Mesenchymal stem cell (in vitro differentiated cells and primary cell): ENCODE data around the gene RIMS4. TPM values are rescaled to one million over a fixed set of nuclear protein-coding genes. Genes with fewer than 3 reads are reported as not detected.

ENCODE experiments used
- DNase-seq: peaks from one replicate; pipeline ENCODE4 v3.0.0-alpha.2; 2013
- H2AFZ ChIP-seq: one replicate; pipeline ENCODE4 v1.6.1; 2013; ENCODE audit warnings: low read depth, mild to moderate bottlenecking, control low read depth, inconsistent platforms, low read length, moderate library complexity
- H2AK5ac ChIP-seq: 2 replicates; pipeline ENCODE4 v1.6.1; 2013; ENCODE audit warnings: low read length, moderate library complexity, mild to moderate bottlenecking, inconsistent platforms; ENCODE audit not compliant: severe bottlenecking
- H2BK120ac ChIP-seq: one replicate; pipeline ENCODE4 v1.6.1; 2013; ENCODE audit warnings: low read depth, mild to moderate bottlenecking, inconsistent platforms, low read length, moderate library complexity
- H2BK12ac ChIP-seq, 2 experiments: one replicate each; pipeline ENCODE4 v1.6.1; 2013; ENCODE audit warnings: inconsistent platforms in 2 of 2, low read length in 2 of 2, mild to moderate bottlenecking in 2 of 2, moderate library complexity in 2 of 2, control low read depth in 1 of 2
- H2BK15ac ChIP-seq: one replicate; pipeline ENCODE4 v1.6.1; 2013; ENCODE audit warnings: mild to moderate bottlenecking, low read depth, inconsistent platforms; ENCODE audit not compliant: poor library complexity, severe bottlenecking
- H2BK5ac ChIP-seq: 2 replicates; pipeline ENCODE4 v1.6.1; 2013; ENCODE audit warnings: low read depth, mild to moderate bottlenecking, low read length, control low read depth, inconsistent platforms; ENCODE audit not compliant: poor library complexity, severe bottlenecking
- H3K14ac ChIP-seq, 2 experiments: one replicate each; pipeline ENCODE4 v1.6.1; 2013; ENCODE audit warnings: inconsistent platforms in 2 of 2, low read length in 2 of 2, control low read depth in 1 of 2, mild to moderate bottlenecking in 1 of 2, moderate library complexity in 1 of 2
- H3K18ac ChIP-seq, 2 experiments: one replicate each; pipeline ENCODE4 v1.6.1; 2013; ENCODE audit warnings: inconsistent platforms in 2 of 2, low read length in 2 of 2, control low read depth in 1 of 2, low read depth in 1 of 2, mild to moderate bottlenecking in 1 of 2
- H3K23ac ChIP-seq, 2 experiments: one replicate each; pipeline ENCODE4 v1.6.1; 2013; ENCODE audit warnings: inconsistent platforms in 2 of 2, low read length in 2 of 2, mild to moderate bottlenecking in 2 of 2, moderate library complexity in 2 of 2, control low read depth in 1 of 2
- H3K27ac ChIP-seq: 2 replicates; pipeline ENCODE4 v1.5.1; 2013; ENCODE audit warnings: mild to moderate bottlenecking, moderate library complexity, low read length, control low read depth, inconsistent platforms; ENCODE audit not compliant: poor library complexity, severe bottlenecking
- H3K27me3 ChIP-seq, 2 experiments: 2 replicates each; pipeline versions ENCODE4 v1.6.1 to v1.7.0; 2013; ENCODE audit warnings: low read length in 2 of 2, mild to moderate bottlenecking in 2 of 2, moderate library complexity in 2 of 2, control low read depth in 1 of 2, inconsistent platforms in 1 of 2; ENCODE audit not compliant: control insufficient read depth in 1 of 2, insufficient read depth in 1 of 2
- H3K36me3 ChIP-seq, 2 experiments: 2 replicates each; pipeline versions ENCODE4 v1.6.1 to v1.7.0; 2013; ENCODE audit warnings: low read length in 2 of 2, control low read depth in 1 of 2, inconsistent platforms in 1 of 2, low read depth in 1 of 2, mild to moderate bottlenecking in 1 of 2; ENCODE audit not compliant: insufficient read depth in 2 of 2, control insufficient read depth in 1 of 2
- H3K4ac ChIP-seq, 2 experiments: one replicate each; pipeline ENCODE4 v1.6.1; 2013; ENCODE audit warnings: inconsistent platforms in 2 of 2, low read length in 2 of 2, mild to moderate bottlenecking in 2 of 2, moderate library complexity in 2 of 2, control low read depth in 1 of 2, low read depth in 1 of 2
- H3K4me1 ChIP-seq: 2 replicates; pipeline ENCODE4 v1.6.1; 2013; ENCODE audit warnings: low read depth, low read length, control low read depth; ENCODE audit not compliant: control insufficient read depth, insufficient read depth
- H3K4me2 ChIP-seq: 2 replicates; pipeline ENCODE4 v1.6.1; 2013; ENCODE audit warnings: low read length, mild to moderate bottlenecking, inconsistent platforms; ENCODE audit not compliant: poor library complexity, severe bottlenecking
- H3K4me3 ChIP-seq, 2 experiments: 2 replicates each; pipeline versions ENCODE4 v1.5.1 to v1.7.0; 2013; ENCODE audit warnings: low read length in 2 of 2, mild to moderate bottlenecking in 2 of 2, control low read depth in 1 of 2, low read depth in 1 of 2; ENCODE audit not compliant: insufficient read depth in 1 of 2
- H3K79me1 ChIP-seq: replicated peaks from 2 replicates; pipeline ENCODE4 v1.6.1; 2013; ENCODE audit warnings: mild to moderate bottlenecking, control low read depth, low read length, inconsistent platforms; ENCODE audit not compliant: poor library complexity, severe bottlenecking
- H3K9ac ChIP-seq: 2 replicates; pipeline ENCODE4 v1.7.0; 2013; ENCODE audit warnings: mild to moderate bottlenecking, low read length, moderate library complexity
- H3K9me3 ChIP-seq: 2 replicates; pipeline ENCODE4 v1.7.0; 2013; ENCODE audit warnings: mild to moderate bottlenecking, low read length; ENCODE audit not compliant: control insufficient read depth
- H4K8ac ChIP-seq: one replicate; pipeline ENCODE4 v1.6.1; 2013; ENCODE audit warnings: inconsistent platforms, mild to moderate bottlenecking, low read length, moderate library complexity
- H4K91ac ChIP-seq: one replicate; pipeline ENCODE4 v1.6.1; 2013; ENCODE audit warnings: mild to moderate bottlenecking, low read length, inconsistent platforms
- WGBS: methylation state at CpG from one replicate; pipeline ENCODE4 v1.1.7; 2013; ENCODE audit warnings: mixed read lengths; 5-methylcytosine and 5-hydroxymethylcytosine counted together
- polyA plus RNA-seq, 2 experiments: library from polyadenylated mRNA; stranded (reverse); fragments of 200-250 nt; gene quantifications; one replicate each; pipeline ENCODE4 v1.2.3, GENCODE V29; 2013

RIMS4 gene
- not detected for polyA plus RNA-seq (2013, experiment 1 of 2)
- not detected for polyA plus RNA-seq (2013, experiment 2 of 2)

DNA sequence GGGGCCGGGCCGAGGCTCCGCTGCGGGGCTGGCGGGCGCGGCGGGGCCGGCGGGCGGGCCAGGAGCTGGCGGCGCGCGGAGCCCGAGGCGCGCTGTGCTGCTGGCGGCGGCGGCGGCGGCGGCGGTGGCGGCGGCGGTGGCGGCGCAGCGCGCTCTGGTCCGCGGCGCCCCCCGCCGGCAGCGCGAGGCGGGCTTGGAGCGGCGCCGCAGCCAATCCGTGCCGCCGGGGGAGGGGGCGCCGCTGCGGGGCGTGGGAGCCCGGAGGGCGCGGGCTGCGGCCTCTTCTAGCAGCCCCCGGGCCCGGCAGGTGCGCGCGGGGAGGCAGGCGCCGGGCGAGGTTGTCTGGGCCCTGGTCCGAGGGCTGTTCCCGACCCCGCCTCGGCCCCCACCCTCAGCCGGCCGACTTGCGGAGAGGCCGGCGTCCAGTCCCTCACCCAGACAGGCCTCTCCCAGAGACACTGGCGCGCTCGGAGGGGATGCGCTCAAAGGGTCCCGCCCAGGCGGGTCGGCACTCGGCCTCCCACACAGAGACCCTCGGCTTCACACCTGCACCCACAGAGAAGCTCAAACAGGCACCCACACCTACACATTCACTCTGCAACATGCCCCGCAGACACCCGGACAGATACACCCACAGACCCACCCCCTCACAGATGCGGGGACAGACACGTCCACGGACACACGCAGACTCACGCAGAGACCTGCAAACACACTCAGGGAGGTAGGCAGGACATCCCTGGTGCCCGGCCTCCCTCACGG lies at the start of gene RIMS4:
RIMS4 (minus strand) TSS at position 156 of the 759 bp plus-strand sequence. CDS start 275 bp downstream, outside the sequence.
- Histone ChIP-seq H2AFZ (no peak within 1 kb of the TSS), H3K23ac (no peak within 1 kb of the TSS), H3K9ac (no peak within 1 kb of the TSS), H2BK12ac (no peak within 1 kb of the TSS), H3K18ac (no peak within 1 kb of the TSS), H2BK15ac (no peak within 1 kb of the TSS), H3K36me3 (no peaks in the 10 kb centered on the region), H4K91ac (no peak within 1 kb of the TSS), H3K27me3 (peaks cover 71 to 72% of the 10 kb centered on the region in 2 experiments), H2AK5ac (no peak within 1 kb of the TSS), H2BK120ac (no peak within 1 kb of the TSS), H3K27ac (no peak within 1 kb of the TSS), H2BK5ac (no peak within 1 kb of the TSS), H3K4me2 (peak within 1 kb of the TSS; percentile 48), H3K9me3 (peaks cover 19% of the 10 kb centered on the region), H3K14ac (no peak within 1 kb of the TSS), H4K8ac (no peak within 1 kb of the TSS), H3K4ac (no peak within 1 kb of the TSS), H3K4me3 (peak within 1 kb of the TSS in 1 of 2 experiments; percentile 14), H3K79me1 (no peaks in the 10 kb centered on the region), H3K4me1 (peaks cover 5% of the 10 kb centered on the region)
- DNase-seq: no peak
- WGBS: 20% methylated on average over 35 of the region's 89 CpGs

DNA sequence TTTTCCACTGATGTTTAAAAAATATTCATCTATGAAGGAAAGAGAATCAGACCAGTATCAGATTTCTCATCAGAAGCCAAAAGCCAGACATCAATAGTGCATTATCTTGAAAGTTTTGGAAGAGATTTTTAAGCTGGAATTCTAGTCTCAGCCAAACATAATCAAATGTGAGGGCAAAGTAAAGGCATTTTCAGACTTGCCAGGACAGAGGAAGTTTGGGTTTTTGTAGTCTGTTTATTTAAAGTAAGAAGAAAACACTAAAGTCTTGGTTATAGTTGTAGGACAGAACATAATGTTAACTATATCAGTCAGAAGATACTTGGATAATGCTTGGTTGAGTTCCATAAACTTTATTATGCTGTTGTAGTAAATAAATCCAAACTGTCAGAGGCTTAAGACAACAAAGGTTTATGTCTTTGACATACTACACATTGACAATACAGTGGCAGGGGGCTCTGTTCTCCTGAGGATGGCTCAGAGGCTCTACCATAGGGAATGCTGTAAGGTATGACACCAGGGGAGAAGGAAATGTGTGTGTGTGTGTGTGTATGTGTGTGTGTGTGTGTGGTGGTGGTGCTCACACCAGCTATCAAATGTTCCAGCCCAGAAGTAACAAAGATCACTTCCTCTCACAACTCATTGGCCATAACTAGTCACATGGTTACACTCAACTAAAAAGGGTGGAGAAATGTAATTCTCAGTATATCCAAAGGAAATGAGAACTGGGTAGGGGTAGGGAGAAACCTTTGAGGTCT lies 48.4 kb upstream of the RIMS4 start:
- Histone ChIP-seq H3K14ac (no peak overlapping the region), H3K36me3 (no peaks in the 10 kb centered on the region), H3K27me3 (peaks cover 0 to 3% of the 10 kb centered on the region in 2 experiments), H4K91ac (no peak overlapping the region), H3K18ac (no peak overlapping the region), H2BK12ac (no peak overlapping the region), H2BK120ac (no peak overlapping the region), H2AK5ac (no peak overlapping the region), H2BK15ac (no peak overlapping the region), H2BK5ac (no peak overlapping the region), H3K79me1 (no peaks in the 10 kb centered on the region), H3K4me3 (no peak overlapping the region), H3K4me2 (no peak overlapping the region), H3K4me1 (peaks cover 6% of the 10 kb centered on the region), H3K27ac (no peak overlapping the region), H3K9me3 (no peaks in the 10 kb centered on the region), H2AFZ (no peak overlapping the region), H4K8ac (no peak overlapping the region), H3K9ac (no peak overlapping the region), H3K4ac (no peak overlapping the region), H3K23ac (no peak overlapping the region)
- DNase-seq: peak; percentile 11

DNA sequence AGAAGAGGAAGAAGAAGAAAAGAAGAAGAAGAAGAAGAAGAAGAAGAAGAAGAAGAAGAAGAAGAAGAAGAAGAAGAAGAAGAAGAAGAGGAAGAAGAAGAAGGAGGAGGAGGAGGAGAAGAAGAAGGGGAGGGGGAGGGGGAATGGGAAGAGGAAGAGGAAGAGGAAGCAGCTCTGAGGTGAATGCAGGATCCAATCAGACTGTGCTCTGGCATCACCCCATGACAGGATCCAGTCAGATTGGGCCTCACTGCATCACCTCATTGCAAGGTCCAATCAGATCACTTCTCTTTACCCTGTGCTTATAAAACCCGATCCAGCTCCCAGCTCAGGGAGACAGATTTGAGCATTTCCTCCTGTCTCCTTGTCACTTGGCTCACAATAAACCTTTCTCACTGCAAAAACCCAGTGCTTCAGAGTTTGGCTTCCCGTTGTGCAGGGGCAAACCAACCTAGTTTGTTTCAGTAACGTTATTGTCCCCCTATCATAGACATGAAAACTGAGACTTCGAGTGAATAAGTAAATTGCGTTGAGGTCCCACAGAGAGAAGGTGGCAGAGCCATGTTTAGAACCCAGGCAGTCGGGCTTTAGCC lies 46.6 kb upstream of the RIMS4 start:
- H3K79me1 ChIP-seq: no peaks in the 10 kb centered on the region
- H3K4me3 ChIP-seq: no peak overlapping the region
- no peak for DNase-seq
- no peak overlapping the region for H4K8ac ChIP-seq
- H2BK12ac ChIP-seq: no peak overlapping the region
- no peaks in the 10 kb centered on the region for H3K36me3 ChIP-seq
- peaks cover 3% of the 10 kb centered on the region for H3K9me3 ChIP-seq
- H2AK5ac ChIP-seq: no peak overlapping the region
- H2BK15ac ChIP-seq: no peak overlapping the region
- H3K27me3 ChIP-seq: peaks cover 8 to 9% of the 10 kb centered on the region in 2 experiments
- H3K23ac ChIP-seq: no peak overlapping the region
- no peak overlapping the region for H3K9ac ChIP-seq
- 85% methylated on average over 6 of the region's 6 CpGs for WGBS
- no peak overlapping the region for H3K4ac ChIP-seq
- H2BK5ac ChIP-seq: no peak overlapping the region
- H3K14ac ChIP-seq: no peak overlapping the region
- H4K91ac ChIP-seq: no peak overlapping the region
- no peak overlapping the region for H3K4me2 ChIP-seq
- H2AFZ ChIP-seq: no peak overlapping the region
- peaks cover 3% of the 10 kb centered on the region for H3K4me1 ChIP-seq
- no peak overlapping the region for H3K27ac ChIP-seq
- no peak overlapping the region for H3K18ac ChIP-seq
- H2BK120ac ChIP-seq: no peak overlapping the region

DNA sequence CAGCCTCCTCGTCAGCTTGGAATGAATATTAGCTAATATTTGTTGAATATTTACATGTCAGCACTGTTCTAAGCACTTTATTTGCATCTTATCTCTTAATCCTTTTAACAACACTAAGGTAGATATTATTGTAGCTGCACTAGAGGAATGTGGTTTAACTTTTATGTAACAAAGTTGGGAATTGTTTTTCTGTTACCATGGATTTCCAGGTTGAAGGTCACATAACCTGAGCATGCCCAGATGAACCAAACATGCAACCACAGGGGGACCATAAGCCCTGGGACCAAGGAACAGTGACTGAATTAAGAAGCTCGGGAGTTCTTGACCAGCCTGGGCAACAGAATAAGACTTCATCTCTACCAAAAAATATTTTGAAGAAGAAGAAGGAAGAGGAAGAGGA lies 46.1 kb upstream of the RIMS4 start:
- peaks cover 8 to 9% of the 10 kb centered on the region in 2 experiments for H3K27me3 ChIP-seq
- H4K8ac ChIP-seq: no peak overlapping the region
- peaks cover 3% of the 10 kb centered on the region for H3K9me3 ChIP-seq
- H2BK5ac ChIP-seq: no peak overlapping the region
- no peak overlapping the region for H2BK15ac ChIP-seq
- H3K36me3 ChIP-seq: no peaks in the 10 kb centered on the region
- no peak overlapping the region for H2AFZ ChIP-seq
- no peak overlapping the region for H3K27ac ChIP-seq
- no peak overlapping the region for H2BK12ac ChIP-seq
- H3K79me1 ChIP-seq: no peaks in the 10 kb centered on the region
- peaks cover 1% of the 10 kb centered on the region for H3K4me1 ChIP-seq
- H3K4ac ChIP-seq: no peak overlapping the region
- no peak overlapping the region for H2BK120ac ChIP-seq
- DNase-seq: no peak
- H3K4me3 ChIP-seq: no peak overlapping the region
- H4K91ac ChIP-seq: no peak overlapping the region
- WGBS: no CpG with 5 or more reads among the region's 2 CpGs
- no peak overlapping the region for H3K4me2 ChIP-seq
- no peak overlapping the region for H2AK5ac ChIP-seq
- H3K18ac ChIP-seq: no peak overlapping the region
- H3K14ac ChIP-seq: no peak overlapping the region
- H3K23ac ChIP-seq: no peak overlapping the region
- H3K9ac ChIP-seq: no peak overlapping the region
